B cell (primary cell): ENCODE measurements around the gene BANP.

Experiments used
- EZH2 ChIP-seq: IDR thresholded peaks from 2 replicates; pipeline ENCODE4 v1.6.1; 2012; ENCODE audit warnings: borderline replicate concordance, low read depth, mild to moderate bottlenecking, moderate library complexity, low read length; ENCODE audit not compliant: insufficient read depth, poor library complexity, severe bottlenecking
- TF ChIP-seq, protein P1 (sequence below): fragments of 200-600 bp; IDR thresholded peaks from one replicate; pipeline ENCODE4 v1.8.0; 2022; ENCODE audit warnings: antibody characterized with exemption, mild to moderate bottlenecking

- TF ChIP-seq, protein P1, sequence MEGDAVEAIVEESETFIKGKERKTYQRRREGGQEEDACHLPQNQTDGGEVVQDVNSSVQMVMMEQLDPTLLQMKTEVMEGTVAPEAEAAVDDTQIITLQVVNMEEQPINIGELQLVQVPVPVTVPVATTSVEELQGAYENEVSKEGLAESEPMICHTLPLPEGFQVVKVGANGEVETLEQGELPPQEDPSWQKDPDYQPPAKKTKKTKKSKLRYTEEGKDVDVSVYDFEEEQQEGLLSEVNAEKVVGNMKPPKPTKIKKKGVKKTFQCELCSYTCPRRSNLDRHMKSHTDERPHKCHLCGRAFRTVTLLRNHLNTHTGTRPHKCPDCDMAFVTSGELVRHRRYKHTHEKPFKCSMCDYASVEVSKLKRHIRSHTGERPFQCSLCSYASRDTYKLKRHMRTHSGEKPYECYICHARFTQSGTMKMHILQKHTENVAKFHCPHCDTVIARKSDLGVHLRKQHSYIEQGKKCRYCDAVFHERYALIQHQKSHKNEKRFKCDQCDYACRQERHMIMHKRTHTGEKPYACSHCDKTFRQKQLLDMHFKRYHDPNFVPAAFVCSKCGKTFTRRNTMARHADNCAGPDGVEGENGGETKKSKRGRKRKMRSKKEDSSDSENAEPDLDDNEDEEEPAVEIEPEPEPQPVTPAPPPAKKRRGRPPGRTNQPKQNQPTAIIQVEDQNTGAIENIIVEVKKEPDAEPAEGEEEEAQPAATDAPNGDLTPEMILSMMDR = no peak
- no peak for TF ChIP-seq EZH2
Measured at GRCh38 chr16:88117476-88117868, 166.2 kb downstream of the BANP start.
